Cardiac fibroblast (primary cell): Measurements from ENCODE around the gene ANKRD44.

Experiments used
- DNase-seq, 2 donors: peaks; one replicate each; pipeline versions ENCODE4 v3.0.0 to v3.0.0-alpha.2; 2010; ENCODE audit warnings: low read depth in 2 of 2
- H3K4me3 ChIP-seq, 2 donors: replicated peaks in 1 of 2; 1 replicate in 1 of 2; 2 replicates in 1 of 2; pipeline ENCODE4 v1.5.1; 2011; ENCODE audit warnings: low read depth in 2 of 2, low read length in 2 of 2, mild to moderate bottlenecking in 2 of 2, moderate library complexity in 1 of 2
- CTCF ChIP-seq: IDR thresholded peaks from one replicate; pipeline ENCODE4 v1.5.1; 2011; ENCODE audit warnings: low read depth, mild to moderate bottlenecking, low read length, inconsistent platforms

The ANKRD44 gene

GRCh38 chr2:197306024-197306695 lies 4.4 kb downstream of the ANKRD44 start:
- TF ChIP-seq CTCF = no peak
- no peak for DNase-seq
- H3K4me3 ChIP-seq = no peak overlapping the region

- no peak for TF ChIP-seq CTCF
- no peak overlapping the region for H3K4me3 ChIP-seq
- DNase-seq = no peak
Measured at GRCh38 chr2:197304556-197305011, 6.0 kb downstream of the ANKRD44 start.

GRCh38 chr2:197300139-197300538 lies 10.4 kb downstream of the ANKRD44 start:
- no peak overlapping the region for H3K4me3 ChIP-seq
- no peak for DNase-seq
- no peak for TF ChIP-seq CTCF

GRCh38 chr2:197298609-197299008 lies 12.0 kb downstream of the ANKRD44 start:
- no peak overlapping the region for H3K4me3 ChIP-seq
- DNase-seq = no peak
- TF ChIP-seq CTCF = no peak

GRCh38 chr2:197297772-197298318 lies 12.7 kb downstream of the ANKRD44 start:
- TF ChIP-seq CTCF = no peak
- no peak for DNase-seq
- H3K4me3 ChIP-seq = no peak overlapping the region

GRCh38 chr2:197297266-197297665 lies 13.3 kb downstream of the ANKRD44 start:
- no peak for DNase-seq
- TF ChIP-seq CTCF = no peak
- H3K4me3 ChIP-seq = no peak overlapping the region
